ENCODE results near the gene PARP2. TPM values are rescaled to one million over a fixed set of nuclear protein-coding genes. Genes with fewer than 3 reads are reported as not detected.
A peak's percentile ranks its signal among the peaks of the same experiment; 100 is the strongest.

Gene PARP2
- total and polyA plus RNA-seq, 4 experiments from 2014 or later: 13.1 to 25.0 (median 16.9) TPM

GRCh38 chr14:20341646-20342045 is 1.8 kb upstream of the PARP2 start:
- no peak overlapping the region for H3K27ac ChIP-seq (ENCODE audit: low read depth, low read length)

GRCh38 chr14:20343862-20344220 is 406 bp downstream of the PARP2 start:
- Histone ChIP-seq H3K36me3 (ENCODE audit: insufficient read depth, low read length) (no peaks in the 10 kb centered on the region), H3K27me3 (ENCODE audit: insufficient read depth, low read length) (no peaks in the 10 kb centered on the region), H3K4me3 (ENCODE audit: low read length in 2 of 2) (peak overlapping the region; percentile 67 to 71), H3K27ac (ENCODE audit: low read depth, low read length) (peak overlapping the region; percentile 94), H3K9me3 (ENCODE audit: control insufficient read depth in 1 of 2, low read length in 2 of 2) (no peaks in the 10 kb centered on the region), H3K4me1 (ENCODE audit: insufficient read depth, low read length) (peaks cover 7% of the 10 kb centered on the region)
- Mint-ChIP-seq H3K4me1 (peaks cover 5 to 27% (median 10%) of the 10 kb centered on the region in 4 donors), H3K27ac (peak overlapping the region; percentile 97 to 100 (median 98)), H3K36me3 (peaks cover 0 to 33% of the 10 kb centered on the region in 2 donors), H3K9me3 (peaks cover 0 to 5% (median 0%) of the 10 kb centered on the region in 8 donors), H3K27me3 (no peaks in the 10 kb centered on the region), H3K4me3 (peak overlapping the region; percentile 92 to 99 (median 98))
- intact Hi-C loops (cut with micrococcal nuclease): loop anchor here (1.0 to 2.0 kb wide), 9 partner anchors 11 to 759 kb away; partner anchors contain the start of genes CCNB1IP1, OSGEP, PIP4P1 and TEP1
- ChIA-PET CTCF (ENCODE audit: partially characterized antibody) (interaction anchor here (0.9 to 9.5 kb wide), 11 partner anchors 9 to 347 kb away, joined by 3 to 124 read pairs (median 11); partner anchors contain the start of genes CCNB1IP1 and TEP1), POLR2A (ENCODE audit: partially characterized antibody) (interaction anchor here (0.6 to 4.2 kb wide), 25 partner anchors 10 to 1167 kb away, joined by 3 to 70 read pairs (median 6); partner anchors contain the start of genes APEX1, CCNB1IP1, CHD8 and METTL3)
- DNase-seq: no peak

More at GRCh38 chr14:20341646-20342045, 1.8 kb upstream of the PARP2 start:
- Histone ChIP-seq H3K27me3 (ENCODE audit: insufficient read depth, low read length) (no peaks in the 10 kb centered on the region), H3K4me1 (ENCODE audit: insufficient read depth, low read length) (peaks cover 7% of the 10 kb centered on the region), H3K4me3 (ENCODE audit: low read length in 2 of 2) (no peak overlapping the region), H3K36me3 (ENCODE audit: insufficient read depth, low read length) (no peaks in the 10 kb centered on the region), H3K9me3 (ENCODE audit: control insufficient read depth in 1 of 2, low read length in 2 of 2) (no peaks in the 10 kb centered on the region)
- Mint-ChIP-seq H3K9me3 (peaks cover 0 to 5% (median 0%) of the 10 kb centered on the region in 8 donors), H3K27me3 (no peaks in the 10 kb centered on the region), H3K4me3 (peak overlapping the region in 3 of 8 donors; percentile 13 to 99 (median 97)), H3K4me1 (peaks cover 5 to 27% (median 10%) of the 10 kb centered on the region in 4 donors), H3K27ac (peak overlapping the region in 3 of 7 donors; percentile 97 to 99 (median 97)), H3K36me3 (peaks cover 0 to 26% of the 10 kb centered on the region in 2 donors)
- intact Hi-C loops (cut with micrococcal nuclease): loop anchor here (2.0 kb wide), 1 partner anchor 761 kb away; no protein-coding TSS in a partner anchor
- ChIA-PET POLR2A (ENCODE audit: partially characterized antibody) (interaction anchor here (0.6 to 4.2 kb wide), 10 partner anchors 9 to 350 kb away, joined by 3 to 70 read pairs (median 32); partner anchors contain the start of genes APEX1, CCNB1IP1, OSGEP and PIP4P1), CTCF (ENCODE audit: partially characterized antibody) (interaction anchor here (0.7 to 9.5 kb wide), 8 partner anchors 9 to 349 kb away, joined by 3 to 124 read pairs (median 16); partner anchors contain the start of genes CCNB1IP1 and TEP1)
- no peak for DNase-seq

- POLR2A ChIA-PET (ENCODE audit: partially characterized antibody): no interaction called here
- Mint-ChIP-seq H3K27ac (peak overlapping the region in 4 of 7 donors; percentile 58 to 97 (median 84)), H3K4me1 (peaks cover 5 to 32% (median 10%) of the 10 kb centered on the region in 4 donors), H3K4me3 (peak overlapping the region in 2 of 8 donors; percentile 4 to 57), H3K27me3 (no peaks in the 10 kb centered on the region), H3K36me3 (peaks cover 6 to 40% of the 10 kb centered on the region in 2 donors), H3K9me3 (peaks cover 0 to 5% (median 0%) of the 10 kb centered on the region in 8 donors)
- Histone ChIP-seq H3K4me3 (ENCODE audit: low read length in 2 of 2) (no peak overlapping the region), H3K9me3 (ENCODE audit: control insufficient read depth in 1 of 2, low read length in 2 of 2) (no peaks in the 10 kb centered on the region), H3K27me3 (ENCODE audit: insufficient read depth, low read length) (no peaks in the 10 kb centered on the region), H3K27ac (ENCODE audit: low read depth, low read length) (no peak overlapping the region), H3K36me3 (ENCODE audit: insufficient read depth, low read length) (peaks cover 7% of the 10 kb centered on the region), H3K4me1 (ENCODE audit: insufficient read depth, low read length) (peaks cover 7% of the 10 kb centered on the region)
- CTCF ChIA-PET (ENCODE audit: partially characterized antibody): interaction anchor here (4.8 to 9.5 kb wide), 2 partner anchors 18 to 69 kb away, joined by 28 to 124 read pairs; partner anchors contain the start of gene TEP1
- no peak for DNase-seq
- intact Hi-C loops (cut with micrococcal nuclease): no loop called here
These were observed 1.9 kb downstream of the PARP2 start for GRCh38 chr14:20345366-20345765.

GRCh38 chr14:20346713-20347112 is 3.3 kb downstream of the PARP2 start:
- Mint-ChIP-seq H3K4me1 (peaks cover 3 to 28% (median 11%) of the 10 kb centered on the region in 4 donors), H3K27me3 (no peaks in the 10 kb centered on the region), H3K4me3 (peak overlapping the region in 1 of 8 donors; percentile 17), H3K36me3 (peaks cover 14 to 50% of the 10 kb centered on the region in 2 donors), H3K9me3 (peaks cover 0 to 5% (median 0%) of the 10 kb centered on the region in 8 donors), H3K27ac (peak overlapping the region in 1 of 7 donors; percentile 27)
- Histone ChIP-seq H3K4me3 (ENCODE audit: low read length in 2 of 2) (no peak overlapping the region), H3K36me3 (ENCODE audit: insufficient read depth, low read length) (peaks cover 7% of the 10 kb centered on the region), H3K9me3 (ENCODE audit: control insufficient read depth in 1 of 2, low read length in 2 of 2) (no peaks in the 10 kb centered on the region), H3K4me1 (ENCODE audit: insufficient read depth, low read length) (peaks cover 7% of the 10 kb centered on the region), H3K27me3 (ENCODE audit: insufficient read depth, low read length) (no peaks in the 10 kb centered on the region), H3K27ac (ENCODE audit: low read depth, low read length) (no peak overlapping the region)
- ChIA-PET CTCF (ENCODE audit: partially characterized antibody) (interaction anchor here (9.5 kb wide), 1 partner anchor 19 kb away, joined by 124 read pairs; no protein-coding TSS in a partner anchor), POLR2A (ENCODE audit: partially characterized antibody) (no interaction called here)
- no peak for DNase-seq
- intact Hi-C loops (cut with micrococcal nuclease): no loop called here

GRCh38 chr14:20347747-20348146 is 4.3 kb downstream of the PARP2 start:
- POLR2A ChIA-PET (ENCODE audit: partially characterized antibody): no interaction called here
- Histone ChIP-seq H3K9me3 (ENCODE audit: control insufficient read depth in 1 of 2, low read length in 2 of 2) (no peaks in the 10 kb centered on the region), H3K27ac (ENCODE audit: low read depth, low read length) (no peak overlapping the region), H3K4me1 (ENCODE audit: insufficient read depth, low read length) (peaks cover 7% of the 10 kb centered on the region), H3K36me3 (ENCODE audit: insufficient read depth, low read length) (peaks cover 7% of the 10 kb centered on the region), H3K4me3 (ENCODE audit: low read length in 2 of 2) (no peak overlapping the region), H3K27me3 (ENCODE audit: insufficient read depth, low read length) (no peaks in the 10 kb centered on the region)
- intact Hi-C loops (cut with micrococcal nuclease): no loop called here
- CTCF ChIA-PET (ENCODE audit: partially characterized antibody): interaction anchor here (1.4 kb wide), 1 partner anchor 68 kb away, joined by 3 read pairs; no protein-coding TSS in a partner anchor
- Mint-ChIP-seq H3K27me3 (no peaks in the 10 kb centered on the region), H3K27ac (no peak overlapping the region), H3K4me1 (peaks cover 3 to 24% (median 11%) of the 10 kb centered on the region in 4 donors), H3K9me3 (peaks cover 0 to 5% (median 0%) of the 10 kb centered on the region in 8 donors), H3K4me3 (no peak overlapping the region), H3K36me3 (peaks cover 20 to 54% of the 10 kb centered on the region in 2 donors)
- no peak for DNase-seq

GRCh38 chr14:20350282-20350681 is 6.8 kb downstream of the PARP2 start:
- Histone ChIP-seq H3K27me3 (ENCODE audit: insufficient read depth, low read length) (no peaks in the 10 kb centered on the region), H3K9me3 (ENCODE audit: control insufficient read depth in 1 of 2, low read length in 2 of 2) (no peaks in the 10 kb centered on the region), H3K4me3 (ENCODE audit: low read length in 2 of 2) (no peak overlapping the region), H3K4me1 (ENCODE audit: insufficient read depth, low read length) (no peaks in the 10 kb centered on the region), H3K27ac (ENCODE audit: low read depth, low read length) (no peak overlapping the region), H3K36me3 (ENCODE audit: insufficient read depth, low read length) (peaks cover 11% of the 10 kb centered on the region)
- no peak for DNase-seq
- Mint-ChIP-seq H3K4me1 (peaks cover 0 to 10% (median 2%) of the 10 kb centered on the region in 4 donors), H3K9me3 (no peaks in the 10 kb centered on the region), H3K27me3 (no peaks in the 10 kb centered on the region), H3K36me3 (peaks cover 33 to 60% of the 10 kb centered on the region in 2 donors), H3K27ac (peak overlapping the region in 3 of 7 donors; percentile 46 to 52 (median 50)), H3K4me3 (no peak overlapping the region)
- CTCF ChIA-PET (ENCODE audit: partially characterized antibody): interaction anchor here (1.2 to 8.0 kb wide), 8 partner anchors 9 to 340 kb away, joined by 3 to 61 read pairs (median 4); partner anchors contain the start of gene TEP1
- POLR2A ChIA-PET (ENCODE audit: partially characterized antibody): no interaction called here
- intact Hi-C loops (cut with micrococcal nuclease): no loop called here

GRCh38 chr14:20350860-20351259 is 7.4 kb downstream of the PARP2 start:
- Mint-ChIP-seq H3K9me3 (no peaks in the 10 kb centered on the region), H3K4me1 (peaks cover 0 to 5% (median 2%) of the 10 kb centered on the region in 4 donors), H3K4me3 (no peak overlapping the region), H3K27ac (no peak overlapping the region), H3K27me3 (no peaks in the 10 kb centered on the region), H3K36me3 (peaks cover 38 to 59% of the 10 kb centered on the region in 2 donors)
- no peak overlapping the region for H3K27ac ChIP-seq (ENCODE audit: low read depth, low read length)
- H3K4me1 ChIP-seq (ENCODE audit: insufficient read depth, low read length): no peaks in the 10 kb centered on the region
- no peak for DNase-seq
- H3K36me3 ChIP-seq (ENCODE audit: insufficient read depth, low read length): peaks cover 16% of the 10 kb centered on the region
- POLR2A ChIA-PET (ENCODE audit: partially characterized antibody): no interaction called here
- CTCF ChIA-PET (ENCODE audit: partially characterized antibody): interaction anchor here (1.2 to 8.0 kb wide), 6 partner anchors 20 to 312 kb away, joined by 3 to 61 read pairs (median 4); partner anchors contain the start of gene TEP1
- H3K9me3 ChIP-seq (ENCODE audit: control insufficient read depth in 1 of 2, low read length in 2 of 2): no peaks in the 10 kb centered on the region
- intact Hi-C loops (cut with micrococcal nuclease): no loop called here
- no peak overlapping the region for H3K4me3 ChIP-seq (ENCODE audit: low read length in 2 of 2)
- H3K27me3 ChIP-seq (ENCODE audit: insufficient read depth, low read length): no peaks in the 10 kb centered on the region
